Measurements from ENCODE around the gene AKT3.

AKT3 gene

DNA sequence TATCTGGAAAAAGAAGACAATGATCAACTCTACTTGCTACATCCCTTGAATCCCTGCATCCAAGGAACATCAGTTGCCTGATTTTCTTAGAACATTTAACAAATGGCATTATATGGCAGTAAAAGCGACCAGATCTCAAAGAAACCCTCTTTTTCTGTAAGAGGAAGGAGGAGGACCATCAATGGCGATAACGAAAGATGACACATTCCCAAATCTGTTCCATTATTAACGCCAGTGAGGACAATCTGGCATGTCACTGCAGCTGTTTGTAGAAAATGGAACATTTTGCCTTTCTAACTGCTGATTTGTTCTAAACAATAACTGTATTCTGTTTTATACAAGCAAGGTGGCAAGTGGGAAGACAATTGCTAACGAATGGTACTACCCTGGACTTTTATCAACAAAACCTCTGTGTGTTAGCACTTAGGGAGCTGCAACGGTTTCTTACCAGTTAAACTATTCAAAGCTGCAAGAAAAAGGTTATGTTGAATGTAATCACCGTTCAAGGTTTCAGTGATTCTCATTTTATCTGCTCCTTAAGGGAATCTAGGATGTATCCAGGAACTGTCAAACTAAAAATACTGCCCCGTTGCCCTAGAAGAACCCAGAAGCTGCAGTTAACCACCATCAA lies 342.3 kb downstream of the AKT3 start:
- DNase-seq (ENCODE audit: low read depth): no peak

DNA sequence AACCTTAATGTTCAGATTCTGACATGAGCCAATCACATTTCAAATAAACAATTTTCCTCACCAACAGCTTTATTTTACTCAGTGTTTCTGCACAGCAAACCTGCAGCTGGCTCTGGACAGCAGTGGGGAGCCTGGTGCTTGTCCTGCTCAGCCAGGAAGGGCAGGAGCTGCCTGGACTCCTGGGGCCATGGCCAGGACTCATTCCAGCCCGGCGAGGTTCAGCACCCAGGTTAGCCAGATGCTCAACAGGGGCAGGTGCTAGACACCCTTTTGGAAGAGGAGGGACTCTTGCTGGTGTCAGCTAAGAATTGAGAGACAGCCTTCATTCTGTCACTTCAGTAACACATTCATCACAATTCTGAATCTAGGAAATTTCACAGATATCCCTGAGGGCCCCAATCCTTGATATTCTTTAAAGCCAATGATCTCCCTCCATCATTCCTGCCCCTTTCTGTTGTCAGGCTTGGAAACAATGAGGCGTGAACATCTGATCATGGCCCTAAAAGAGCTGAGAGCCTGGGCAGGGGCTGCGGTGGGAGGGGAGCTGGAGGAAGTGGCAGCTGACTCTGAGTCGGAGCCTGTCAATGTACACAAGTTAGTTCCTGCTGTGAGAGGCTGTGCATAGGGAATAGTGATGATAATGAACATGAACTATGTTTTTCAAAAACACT lies 342.9 kb downstream of the AKT3 start:
- no peak for DNase-seq (ENCODE audit: low read depth)

DNA sequence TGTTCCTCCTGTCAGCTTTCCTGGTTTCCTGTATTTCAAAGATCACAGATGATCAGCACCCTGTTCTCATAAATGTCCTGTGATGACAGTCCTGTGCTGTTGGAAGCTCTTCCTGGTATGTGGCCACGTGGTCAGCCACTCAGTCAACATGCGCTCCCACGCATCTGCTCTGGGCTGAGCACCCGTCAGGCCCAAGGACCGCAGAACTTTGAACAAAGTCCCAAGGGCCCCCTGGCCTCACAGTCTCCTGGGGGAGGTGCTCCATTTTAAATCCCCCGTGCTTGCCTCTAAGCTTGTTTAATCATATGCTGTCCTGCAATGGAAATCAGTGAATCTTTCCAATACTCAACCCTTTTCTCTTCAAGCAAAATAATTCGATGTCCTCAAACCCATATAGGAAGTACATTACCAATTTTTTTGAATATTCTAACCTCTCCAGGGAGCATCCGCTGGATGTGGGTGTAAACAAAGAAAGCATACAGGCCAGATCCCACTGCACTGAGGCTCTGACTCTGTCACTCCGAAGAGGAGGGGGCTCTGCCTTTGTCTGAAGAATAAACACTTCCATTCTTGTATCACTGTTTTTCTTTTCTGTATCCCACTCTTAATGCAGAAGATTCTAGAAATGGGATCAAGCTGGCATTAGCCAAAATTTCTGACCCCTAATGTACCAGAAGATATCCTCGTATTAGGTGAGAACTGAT lies 343.9 kb downstream of the AKT3 start:
- DNase-seq (ENCODE audit: low read depth): no peak

GRCh38 chr1:243503155-243503554 lies 346.9 kb downstream of the AKT3 start:
- no peak for DNase-seq (ENCODE audit: low read depth)

GRCh38 chr1:243501002-243501401 lies 349.0 kb downstream of the AKT3 start:
- DNase-seq (ENCODE audit: low read depth): no peak

GRCh38 chr1:243500512-243500911 lies 349.5 kb downstream of the AKT3 start:
- no peak for DNase-seq (ENCODE audit: low read depth)

GRCh38 chr1:243499711-243500110 lies 350.3 kb downstream of the AKT3 start:
- DNase-seq (ENCODE audit: low read depth): no peak

DNA sequence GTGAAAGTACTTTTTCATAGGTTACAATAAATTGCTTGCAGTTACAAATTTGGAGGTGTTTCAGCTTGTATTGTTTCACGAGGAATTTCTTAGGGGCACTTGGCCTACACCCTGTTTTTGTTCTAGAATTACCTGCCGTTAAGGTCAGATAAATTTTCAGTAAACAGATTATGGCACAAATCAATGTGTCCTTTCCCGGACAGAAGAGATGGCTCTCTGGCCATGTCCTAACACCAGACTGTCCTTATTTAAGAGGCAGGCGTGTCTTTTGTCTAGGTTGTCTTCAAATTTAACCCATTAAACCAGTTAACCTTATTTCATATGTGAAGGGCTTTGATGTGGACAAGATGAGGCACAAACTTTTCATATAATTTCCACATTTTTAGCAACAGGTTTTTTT lies 350.8 kb downstream of the AKT3 start:
- DNase-seq (ENCODE audit: low read depth): no peak

DNA sequence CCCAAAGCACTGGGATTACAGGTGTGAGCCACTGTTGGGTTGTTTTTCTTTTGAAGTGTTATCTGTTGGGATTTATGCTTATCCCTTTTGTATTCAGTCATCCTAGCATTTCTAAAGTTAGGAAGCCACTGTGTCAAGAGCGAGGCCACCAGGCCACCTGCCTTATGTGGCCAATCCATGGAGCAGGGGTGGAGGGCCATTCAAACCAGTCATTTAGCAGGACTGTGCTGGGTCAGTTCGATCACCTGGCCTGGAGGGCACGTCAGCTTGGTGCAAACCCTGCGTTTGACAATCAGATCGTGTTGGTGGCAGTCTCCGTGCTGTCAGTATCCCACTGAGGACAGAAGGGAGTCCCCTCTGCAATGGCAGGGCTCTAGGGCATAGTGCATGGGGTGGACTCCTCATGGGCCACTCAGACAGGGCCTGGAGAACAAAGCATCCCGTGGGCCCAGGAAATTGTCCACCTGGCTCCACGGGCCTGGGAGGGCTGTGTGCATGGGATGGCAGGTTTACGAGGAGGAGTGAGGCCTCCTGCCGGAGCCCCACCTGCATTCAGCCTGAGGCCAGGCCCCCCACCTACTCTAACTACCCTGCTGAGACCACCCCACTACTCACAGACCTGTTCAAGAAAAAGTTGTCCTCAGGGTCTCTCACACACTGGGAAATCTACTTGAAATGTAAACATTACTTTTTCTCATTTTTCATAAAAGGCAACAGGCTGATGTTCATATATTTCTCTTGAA lies 351.9 kb downstream of the AKT3 start:
- no peak for DNase-seq (ENCODE audit: low read depth)

- no peak for DNase-seq (ENCODE audit: low read depth)
Measured at GRCh38 chr1:243496806-243497205, 353.2 kb downstream of the AKT3 start.

DNA sequence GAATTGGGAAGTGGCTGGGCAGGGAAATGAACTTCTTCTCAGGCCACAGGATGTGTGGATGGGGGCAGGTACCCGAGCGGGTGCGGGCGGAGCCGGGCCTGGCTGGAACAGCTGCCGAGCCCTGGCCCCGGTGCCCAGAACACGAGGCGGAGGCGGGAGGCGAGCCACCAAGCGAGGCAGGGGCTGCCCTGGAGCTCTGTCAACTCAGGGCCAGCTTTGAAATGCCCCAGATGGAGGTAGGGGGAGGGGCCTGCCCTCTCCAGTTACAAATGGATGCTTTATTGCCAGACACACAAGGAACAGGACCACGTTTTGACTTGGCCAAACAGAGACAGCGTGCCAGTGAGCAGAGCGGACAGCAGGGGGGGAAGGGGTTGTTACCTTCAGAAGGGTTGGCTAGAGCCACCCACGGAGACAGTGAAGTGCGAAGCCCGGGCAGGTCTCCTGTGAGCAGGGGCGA lies 353.8 kb downstream of the AKT3 start:
- no peak for DNase-seq (ENCODE audit: low read depth)

GRCh38 chr1:243495442-243496186 lies 354.4 kb downstream of the AKT3 start:
- no peak for DNase-seq (ENCODE audit: low read depth)

GRCh38 chr1:243494741-243495431 lies 355.2 kb downstream of the AKT3 start:
- DNase-seq (ENCODE audit: low read depth): no peak

DNA sequence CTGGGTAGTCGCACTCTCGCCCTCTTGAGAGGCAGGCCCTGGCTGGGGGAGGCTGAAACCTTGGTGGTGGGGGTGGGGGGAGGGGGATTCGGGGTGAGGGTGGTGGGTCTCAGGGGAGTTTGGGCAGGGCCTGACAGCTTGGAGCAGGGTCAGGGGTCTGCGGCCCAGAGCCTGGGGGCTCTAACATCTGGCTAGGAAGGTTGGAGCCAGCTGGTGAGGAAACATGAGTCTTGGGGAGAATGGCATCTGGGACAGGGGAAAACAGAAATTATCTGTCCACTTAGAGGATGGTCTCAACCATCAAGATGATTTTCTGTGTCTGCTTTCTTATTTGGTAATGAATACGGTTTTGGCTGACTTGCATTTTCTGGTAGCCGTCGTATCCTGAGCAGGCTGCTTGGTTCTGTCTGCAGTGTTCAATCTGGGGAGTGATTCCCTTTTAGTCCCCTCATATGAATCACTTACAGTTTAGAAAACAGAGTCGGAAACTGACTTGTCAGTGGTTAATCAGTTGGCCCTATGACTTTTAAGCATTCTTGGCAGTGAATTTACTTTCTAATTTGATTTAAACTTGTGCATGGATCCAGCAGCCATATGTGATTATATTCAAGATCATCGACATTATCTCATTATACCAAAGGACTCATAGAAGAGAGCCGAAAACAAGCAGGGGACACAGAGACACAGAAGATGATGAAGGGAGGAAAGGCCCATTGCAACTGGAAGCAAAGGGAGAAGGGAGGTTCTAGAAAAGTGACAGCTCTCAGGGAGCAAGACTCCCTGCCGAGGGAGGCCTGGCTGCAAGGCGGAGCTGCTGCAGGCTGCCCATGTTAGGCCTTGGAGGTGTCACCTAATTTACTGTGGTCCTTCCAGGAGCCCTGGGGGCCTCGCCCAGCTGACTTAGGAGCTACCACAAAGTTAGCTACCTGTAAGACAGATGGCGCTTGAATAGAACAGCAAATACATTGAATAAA lies 356.6 kb downstream of the AKT3 start:
- no peak for DNase-seq (ENCODE audit: low read depth)

DNA sequence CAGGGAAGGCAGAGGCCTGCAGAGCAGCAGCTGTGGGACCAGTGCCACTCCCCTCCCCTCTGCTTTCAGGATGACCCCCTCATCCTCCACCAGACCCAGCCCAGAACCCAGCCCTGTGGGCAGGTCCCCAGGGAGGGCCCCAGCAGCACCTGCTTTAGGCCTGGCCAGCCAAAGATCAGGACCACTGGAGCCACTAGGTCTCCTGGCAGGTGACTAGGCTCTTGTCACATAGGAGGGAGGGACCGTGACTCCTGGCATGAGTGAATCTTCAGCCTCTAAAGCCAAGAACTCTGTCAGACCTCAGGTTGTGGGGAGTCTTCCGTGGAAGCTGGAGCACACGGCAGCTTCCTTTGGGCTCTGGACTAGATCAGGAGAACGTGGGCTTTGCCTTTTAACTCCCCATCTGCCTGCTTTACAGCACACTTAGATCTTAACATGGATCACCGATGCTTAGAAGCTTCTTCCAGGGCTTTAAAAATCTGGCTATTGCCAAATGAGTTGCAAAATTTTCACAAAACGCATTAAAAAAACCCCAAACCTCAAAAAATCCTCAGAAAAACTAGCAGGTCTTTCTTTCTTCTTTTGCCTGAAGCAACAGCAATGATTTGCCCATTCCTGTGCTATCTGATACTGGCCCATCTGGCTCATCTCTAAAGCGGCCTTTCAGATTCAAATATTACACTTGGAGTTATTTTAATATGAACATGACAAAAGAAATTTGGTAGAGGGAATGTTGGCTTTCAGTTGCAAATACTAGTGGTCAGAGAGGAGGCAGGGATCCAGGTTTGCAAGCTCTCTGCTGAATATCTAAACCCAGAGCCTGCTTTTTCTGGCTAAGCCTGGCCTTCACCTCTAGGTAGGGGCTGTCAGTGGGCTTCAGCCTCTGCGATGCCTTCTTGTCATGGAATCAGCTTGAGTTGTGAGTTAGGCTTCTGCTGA lies 359.0 kb downstream of the AKT3 start:
- DNase-seq (ENCODE audit: low read depth): no peak

- DNase-seq (ENCODE audit: low read depth): no peak
Measured at GRCh38 chr1:243489681-243490546, 360.1 kb downstream of the AKT3 start.

DNA sequence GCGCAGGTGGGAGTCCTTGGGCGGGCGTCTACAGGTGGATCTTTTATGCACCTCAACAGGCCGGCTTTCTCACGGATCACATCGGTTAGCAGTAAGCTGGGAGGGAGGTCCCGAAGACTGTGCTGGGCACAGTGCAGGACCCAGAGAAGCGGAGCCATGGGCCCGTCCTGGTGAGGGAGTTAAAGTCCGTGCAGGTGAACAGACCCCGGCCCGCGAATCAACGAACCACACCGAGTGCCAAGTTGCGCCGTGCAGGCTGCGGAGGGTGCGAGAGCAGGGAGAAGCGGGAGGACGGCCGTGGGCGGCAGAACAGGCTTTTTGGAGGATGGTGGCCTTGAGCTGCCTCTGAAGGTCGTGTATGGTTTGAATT lies 360.9 kb downstream of the AKT3 start:
- no peak for DNase-seq (ENCODE audit: low read depth)
